GM20431 (cell line): ENCODE results near the gene SNRPB.

Source experiments
- in situ Hi-C: fragments of 300-500 bp; cut with MseI, MboI; formaldehyde crosslinking; loops from one replicate; pipeline ENCODE4 v1.15.0; 2020; ENCODE audit warnings: low sequenced_read_pairs; ENCODE audit not compliant: unreplicated experiment

Gene SNRPB

DNA sequence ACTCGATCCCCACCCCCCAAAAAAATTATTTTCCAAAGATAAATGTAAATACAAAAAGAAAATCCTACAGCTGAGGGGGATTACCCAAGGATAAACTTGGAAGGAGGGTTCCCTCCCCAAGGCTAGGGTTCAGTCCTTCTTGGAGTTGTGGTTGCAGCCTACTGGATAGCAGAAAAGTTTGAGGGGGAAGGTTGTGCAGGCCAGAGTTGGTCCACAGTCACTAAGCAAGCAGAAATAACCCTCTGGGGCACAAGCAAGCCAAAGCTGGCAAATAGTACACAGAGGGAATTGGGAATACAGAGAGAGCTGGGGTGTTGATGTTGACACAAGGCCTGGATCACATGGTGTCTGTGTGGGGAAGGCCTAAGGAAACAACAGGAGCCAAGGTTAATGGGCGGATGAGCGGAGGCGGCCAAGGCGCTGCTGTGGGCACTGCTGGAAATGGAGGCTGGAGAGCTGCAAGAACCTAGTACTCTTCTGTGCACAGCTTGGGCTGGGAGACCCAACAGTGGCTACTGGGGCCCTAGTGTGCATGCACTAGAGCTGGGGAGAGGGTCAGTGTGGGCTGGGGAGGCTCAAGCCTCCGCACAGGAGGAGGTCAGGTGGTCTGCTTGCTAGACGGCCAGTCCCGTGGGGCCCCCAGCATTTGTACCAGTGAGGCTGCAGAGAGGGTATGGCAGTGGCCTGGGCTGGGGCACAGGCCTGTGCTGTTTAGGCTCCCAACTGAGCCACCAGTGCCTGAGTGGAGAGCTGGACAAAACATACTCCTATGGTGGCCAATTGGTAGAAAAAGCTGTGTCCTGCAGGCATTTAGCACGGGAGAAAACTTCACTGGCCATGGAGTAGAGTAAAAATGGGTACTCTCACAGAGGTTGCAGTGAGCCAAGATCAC is 5.5 kb upstream of the SNRPB start:
- in situ Hi-C loops: no loop called here

DNA sequence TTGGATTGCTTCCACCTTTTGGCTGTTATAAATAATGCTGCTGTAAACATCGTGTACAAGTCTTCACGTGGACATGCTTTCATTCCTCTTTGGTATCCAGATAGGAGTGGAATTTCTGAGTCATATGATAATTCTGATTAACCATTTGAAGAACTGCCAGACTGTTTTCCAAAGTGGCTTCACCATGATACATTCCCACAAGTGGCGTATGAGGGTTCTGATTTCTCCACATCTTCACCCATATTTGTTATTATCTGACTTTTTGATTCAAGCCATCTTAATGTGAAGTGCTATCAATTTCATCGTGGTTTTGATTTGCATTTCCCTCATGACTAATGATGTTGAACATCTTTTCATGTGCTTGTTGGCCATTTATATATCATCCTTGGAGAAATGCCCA is 2.9 kb upstream of the SNRPB start:
- in situ Hi-C loops: no loop called here

DNA sequence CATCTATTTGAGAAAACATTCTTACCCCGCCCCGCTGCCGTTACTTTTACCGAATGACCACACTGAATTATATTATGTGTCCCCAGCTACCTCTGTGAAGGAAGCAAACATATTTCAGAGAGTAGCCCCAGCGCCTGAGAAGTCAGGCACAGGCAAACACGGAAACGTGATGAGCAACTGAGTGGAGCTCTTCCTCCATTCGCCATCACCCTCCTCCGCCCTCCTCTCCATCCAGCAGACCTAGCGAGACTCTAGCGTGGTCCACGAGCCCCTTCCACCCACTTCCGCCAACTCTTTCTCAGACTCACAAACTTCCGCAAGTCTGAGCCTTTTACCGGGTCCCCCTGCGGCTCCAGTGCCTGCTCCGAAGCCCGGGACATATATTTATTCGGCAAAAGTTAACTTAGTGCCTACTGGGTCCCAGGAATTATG is 582 bp downstream of the SNRPB start:
- in situ Hi-C loops: no loop called here

DNA sequence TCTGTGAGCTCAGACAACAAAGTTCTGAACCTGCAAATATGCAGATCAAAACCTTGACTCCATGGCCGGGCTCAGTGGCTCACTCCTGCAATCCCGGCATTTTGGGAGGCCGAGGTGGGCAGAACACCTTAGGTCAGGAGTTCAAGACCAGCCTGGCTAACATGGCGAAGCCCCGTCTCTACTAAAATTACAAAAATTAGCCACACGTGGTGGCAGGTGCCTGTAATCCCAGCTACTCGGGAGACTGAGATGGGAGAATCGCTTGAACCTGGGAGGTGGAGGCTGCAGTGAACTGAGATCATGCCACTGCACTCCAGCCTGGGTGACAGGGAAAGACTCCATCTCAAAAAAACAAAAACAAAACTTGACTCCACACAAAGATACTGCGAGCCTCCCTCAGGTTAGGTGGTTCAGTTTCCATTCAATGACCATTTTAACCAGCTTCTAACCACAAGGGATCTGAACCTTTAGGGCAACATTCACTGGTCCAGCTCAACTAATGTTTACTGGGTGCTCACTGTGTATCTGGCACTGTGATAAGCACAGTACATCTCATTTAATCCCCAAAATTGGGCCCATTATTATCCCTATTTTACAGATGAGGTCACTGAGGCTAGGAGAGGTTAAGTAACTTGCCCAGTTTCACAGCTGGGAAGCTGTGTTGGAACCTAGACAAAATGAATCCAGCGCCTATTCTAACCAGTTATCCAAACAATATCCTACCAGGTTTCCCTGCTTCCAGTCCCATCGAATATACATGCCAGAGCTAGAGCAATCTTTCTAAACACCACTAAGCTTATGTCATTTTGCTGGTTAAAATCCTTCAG is 1.8 kb downstream of the SNRPB start:
- in situ Hi-C loops: no loop called here

DNA sequence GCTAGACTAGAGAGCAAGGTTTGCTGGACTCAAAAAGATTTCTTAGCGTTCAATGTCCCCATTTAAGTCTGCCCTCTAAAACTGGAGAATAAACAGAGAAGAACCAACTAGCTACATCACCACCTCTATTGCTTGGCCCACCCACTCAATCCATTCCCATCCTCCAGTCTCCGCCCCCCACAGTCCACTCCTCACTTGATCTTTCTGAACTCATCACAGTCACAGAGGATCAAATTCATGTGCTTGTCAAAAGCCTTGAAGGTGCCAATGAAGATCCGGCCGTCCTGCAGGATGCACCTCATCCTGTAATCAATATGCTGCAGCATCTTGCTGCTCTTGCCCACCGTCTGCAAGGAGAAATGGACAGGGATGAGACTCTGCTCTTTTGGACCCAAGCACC is 3.2 kb downstream of the SNRPB start:
- in situ Hi-C loops: no loop called here

DNA sequence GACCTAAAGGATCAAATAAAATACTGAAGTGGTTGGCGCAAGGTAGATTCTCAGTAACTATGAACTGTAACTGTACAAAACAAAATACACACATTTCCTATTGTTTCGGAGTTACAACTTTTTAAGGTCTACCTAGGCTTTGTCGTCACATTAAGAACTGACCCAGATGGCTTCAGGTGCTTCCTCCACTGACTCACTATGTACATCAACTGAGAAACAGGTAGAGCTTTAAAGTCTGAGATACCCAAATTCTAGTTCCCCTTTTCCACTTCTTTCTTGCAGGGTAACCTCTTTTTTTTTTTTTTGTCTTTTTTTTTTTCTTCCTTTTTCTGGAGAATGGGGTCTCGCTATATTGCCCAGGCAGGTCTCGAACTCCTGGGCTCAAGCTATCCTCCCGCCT is 5.5 kb downstream of the SNRPB start:
- in situ Hi-C loops: no loop called here

DNA sequence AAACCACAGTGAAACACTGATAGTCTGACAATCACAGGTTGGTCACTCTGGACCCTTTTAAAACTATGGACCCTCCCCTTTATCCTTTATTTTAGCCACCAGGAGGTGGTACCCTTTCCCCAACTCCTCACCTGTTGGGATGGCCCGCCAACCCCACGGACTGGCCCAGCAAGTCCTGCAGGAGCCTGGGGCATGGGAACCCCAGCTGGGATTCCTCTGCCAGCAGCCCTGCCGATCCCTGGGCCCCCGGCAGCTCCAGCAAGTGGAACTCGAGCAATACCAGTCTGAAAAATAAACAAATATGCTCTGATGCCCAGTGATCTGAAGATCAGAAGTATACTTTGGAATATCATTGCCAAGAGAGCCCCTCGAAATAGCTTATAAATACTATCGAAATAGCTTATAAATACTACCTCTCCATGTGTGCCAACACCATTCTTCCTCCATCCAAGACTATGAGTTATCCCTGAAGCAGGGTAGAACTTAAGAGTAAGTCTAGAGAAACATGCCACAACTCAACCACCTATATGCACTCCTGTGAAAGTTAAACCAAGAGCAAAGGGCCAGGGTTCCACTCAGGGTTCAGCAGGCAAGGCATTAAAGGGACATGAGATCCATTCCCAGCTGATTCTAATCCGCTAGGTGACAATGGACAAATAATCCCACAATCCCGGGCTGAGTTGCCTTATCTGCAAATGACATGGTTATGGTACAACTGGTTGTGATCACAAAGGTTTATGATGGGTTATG is 6.8 kb downstream of the SNRPB start:
- in situ Hi-C loops: no loop called here

DNA sequence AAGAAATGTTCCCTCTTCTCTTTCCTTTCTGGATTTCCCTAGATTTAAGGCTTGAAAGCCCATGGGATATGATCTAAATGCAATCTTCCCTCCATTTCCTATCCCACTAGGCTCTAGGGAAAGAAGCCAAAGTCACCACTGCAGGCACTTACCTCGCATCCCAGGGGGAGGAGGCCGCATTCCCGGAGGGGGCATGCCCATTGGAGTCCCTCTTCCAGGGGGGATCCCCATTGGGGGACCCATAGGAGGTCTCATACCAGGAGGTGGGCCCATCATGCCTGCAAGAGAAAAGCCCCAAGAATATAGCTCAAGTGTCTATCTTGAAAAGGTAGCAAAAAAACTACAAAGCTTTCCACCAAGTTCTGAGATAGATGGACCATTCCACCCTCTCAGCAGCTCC is 8.1 kb downstream of the SNRPB start:
- in situ Hi-C loops: no loop called here

DNA sequence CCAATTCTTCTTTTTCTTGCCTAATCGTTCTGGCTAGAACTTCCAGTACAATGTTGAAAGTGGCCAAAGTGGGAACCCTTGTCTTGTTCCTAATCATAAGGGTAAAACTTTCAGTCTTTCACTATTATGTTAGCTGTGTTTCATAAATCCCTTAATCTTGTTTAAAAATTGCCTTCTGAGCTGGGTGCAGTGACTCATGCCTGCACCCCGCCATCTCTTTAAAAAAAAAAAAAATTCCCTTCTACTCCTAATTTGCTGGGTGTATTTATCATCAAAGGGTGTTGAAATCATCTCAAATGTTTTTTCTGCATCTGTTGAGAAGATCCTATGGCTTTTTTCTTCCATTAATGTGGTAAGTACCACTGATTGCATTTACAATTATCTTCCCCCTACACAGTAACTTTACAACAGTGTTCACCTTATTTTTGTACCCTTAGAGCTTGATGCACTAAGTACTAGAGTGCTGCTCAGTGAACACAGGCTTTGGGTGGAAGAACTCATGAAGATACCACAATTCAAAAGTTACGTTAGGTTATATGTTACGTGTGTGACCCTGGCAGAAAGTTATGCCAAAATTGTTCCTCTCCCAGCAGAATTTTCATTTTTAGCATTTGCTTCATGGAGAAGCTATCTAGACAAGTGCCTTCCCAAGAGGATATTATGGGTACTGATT is 9.7 kb downstream of the SNRPB start:
- in situ Hi-C loops: no loop called here

DNA sequence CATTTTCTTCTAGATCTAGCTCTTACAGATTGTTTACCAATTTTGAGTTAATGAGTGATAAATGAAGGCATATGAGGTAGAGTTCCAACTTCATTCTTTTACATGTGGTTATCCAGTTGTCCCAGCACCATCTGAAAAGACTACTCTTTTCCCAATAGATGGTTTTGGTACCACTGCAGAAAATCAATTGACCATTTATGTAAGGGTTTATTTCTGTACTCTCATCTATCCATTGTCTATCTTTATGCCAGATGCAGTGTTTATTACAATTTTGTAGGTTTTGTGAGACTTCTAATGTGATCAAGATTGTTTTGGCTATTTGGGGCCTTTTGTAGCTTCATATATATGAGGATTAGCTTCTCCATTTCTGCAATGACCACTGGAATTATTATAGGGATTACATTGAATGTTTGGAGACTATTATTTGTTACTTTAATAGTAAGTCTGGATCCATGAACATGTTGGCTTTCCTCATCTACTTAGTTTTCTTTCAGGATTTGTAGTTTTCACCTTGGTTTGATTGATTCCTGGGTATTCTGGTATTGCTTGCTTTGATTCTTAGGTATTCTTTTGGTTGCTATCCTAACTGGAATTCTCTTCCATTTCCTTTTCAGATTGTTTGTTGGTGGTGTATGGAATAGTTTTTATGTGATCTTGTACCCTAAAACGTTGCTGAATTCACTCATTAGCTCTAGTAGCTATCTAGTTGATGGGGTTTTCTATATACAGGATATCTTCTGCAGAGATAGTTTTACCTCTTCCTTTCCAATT is 10.4 kb downstream of the SNRPB start:
- in situ Hi-C loops: no loop called here

DNA sequence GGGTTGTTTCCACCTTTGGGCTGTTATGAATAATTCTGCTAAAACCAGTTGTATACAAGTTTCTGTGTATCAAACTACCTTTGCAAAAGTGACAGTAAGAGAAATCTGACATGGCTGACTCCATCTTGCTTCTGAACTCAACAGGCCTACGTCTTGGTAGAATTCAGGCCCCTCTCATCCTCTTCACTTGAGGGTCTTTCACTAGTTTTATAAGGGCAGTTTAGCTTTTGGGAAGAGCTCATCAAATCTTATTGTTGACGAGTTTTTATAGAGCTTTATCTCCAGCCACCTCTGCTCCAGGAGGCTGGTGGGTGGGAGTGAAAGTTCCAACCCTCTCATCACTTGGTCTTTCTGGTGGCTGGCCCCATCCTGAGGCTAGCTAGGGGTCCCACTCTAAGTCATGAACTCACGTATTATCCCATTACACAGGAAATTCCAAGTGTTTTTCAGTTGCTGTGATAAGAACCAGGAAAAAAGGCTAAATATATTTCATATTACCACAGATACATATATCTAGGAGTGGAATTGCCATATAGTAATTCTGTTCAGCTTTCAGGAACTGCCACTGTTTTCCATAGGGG is 11.6 kb downstream of the SNRPB start:
- in situ Hi-C loops: no loop called here

DNA sequence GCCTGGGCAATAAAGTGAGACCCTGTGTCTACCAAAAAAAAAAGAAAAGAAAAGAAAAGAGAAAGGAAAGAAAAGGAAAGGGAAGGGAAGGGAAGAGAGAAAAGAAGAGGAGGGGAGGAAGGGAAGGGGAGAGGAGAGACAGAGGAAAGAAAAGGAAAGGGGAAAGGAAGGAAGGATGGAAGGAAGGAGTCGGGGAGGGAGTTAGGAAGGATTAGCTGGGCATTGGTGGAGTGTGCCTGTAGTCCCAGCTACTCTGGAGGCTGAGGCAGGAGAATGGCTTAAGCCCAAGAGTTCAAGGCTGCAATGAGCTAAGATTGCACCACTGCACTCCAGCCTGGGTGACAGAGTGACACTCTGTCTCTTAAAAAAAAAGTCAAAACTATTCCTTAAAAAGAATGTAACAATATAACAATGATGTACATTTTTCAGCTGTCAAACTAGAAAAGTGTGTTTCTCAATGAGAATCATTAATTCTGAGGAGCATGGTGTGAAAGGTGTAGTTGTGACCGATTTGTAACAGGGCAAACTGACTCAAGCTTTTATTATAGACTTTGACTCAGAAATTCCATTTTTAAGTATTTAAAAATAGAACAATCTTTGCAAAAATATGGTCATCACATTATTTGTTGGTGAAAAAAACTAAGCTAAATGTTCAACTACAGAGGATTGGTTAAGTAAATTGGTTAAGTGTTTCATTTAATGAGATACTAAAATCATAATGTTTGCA is 14.7 kb downstream of the SNRPB start:
- in situ Hi-C loops: no loop called here

DNA sequence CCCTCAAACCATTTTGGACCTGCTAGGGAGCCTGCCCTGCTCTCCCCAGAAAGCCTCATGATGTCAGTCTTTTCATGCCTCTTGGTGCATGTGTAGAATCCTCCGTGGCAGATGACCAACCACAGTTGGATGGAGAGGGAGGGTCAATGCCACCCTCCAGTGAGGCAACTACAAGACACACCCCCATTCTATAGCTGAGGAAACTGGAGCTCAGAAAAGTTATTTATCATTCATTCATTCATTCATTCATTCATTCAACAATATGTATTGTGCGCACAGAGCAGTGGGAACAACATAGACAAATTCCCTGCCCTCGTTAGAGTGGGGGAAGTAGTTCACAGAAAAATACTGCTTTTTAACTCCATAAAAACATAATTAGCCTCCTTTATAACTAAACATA is 16.8 kb downstream of the SNRPB start:
- in situ Hi-C loops: no loop called here

DNA sequence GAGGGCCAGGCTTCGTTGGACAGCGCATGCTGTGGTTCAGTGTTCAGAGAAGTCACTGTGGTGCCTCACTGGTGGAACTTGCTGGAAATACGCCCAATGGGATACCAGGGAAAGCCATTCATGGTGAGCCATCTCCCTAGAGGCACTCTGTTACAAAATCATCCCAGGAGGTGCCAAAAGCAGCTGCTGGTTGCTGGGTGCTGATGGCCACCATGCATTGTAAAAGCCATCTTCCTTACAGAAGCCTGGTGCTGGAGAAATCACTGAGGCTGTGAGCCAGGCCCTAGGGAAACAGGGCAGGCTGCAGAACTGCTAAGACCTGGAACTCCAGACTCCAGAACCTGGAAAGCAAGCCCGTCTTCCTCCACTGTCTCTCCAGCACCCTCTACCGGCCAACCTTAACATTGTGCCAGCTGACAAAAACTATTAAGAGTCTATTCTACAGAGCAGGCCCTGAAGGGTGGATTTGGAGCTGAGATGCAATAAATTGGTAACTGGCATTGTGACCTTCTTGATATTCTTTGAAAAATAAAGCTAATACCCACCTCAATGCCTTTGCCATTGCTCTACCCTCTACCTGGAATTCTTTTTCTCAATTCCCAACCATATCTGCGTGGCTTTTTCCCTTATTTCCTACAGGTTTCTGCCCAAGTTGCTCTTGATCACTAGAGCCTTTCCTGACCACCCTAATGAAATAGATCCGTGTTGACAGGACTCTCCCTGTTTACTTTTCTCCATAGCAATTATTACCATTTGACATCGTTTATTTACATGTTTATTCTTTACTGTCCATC is 18.5 kb downstream of the SNRPB start:
- in situ Hi-C loops: no loop called here

DNA sequence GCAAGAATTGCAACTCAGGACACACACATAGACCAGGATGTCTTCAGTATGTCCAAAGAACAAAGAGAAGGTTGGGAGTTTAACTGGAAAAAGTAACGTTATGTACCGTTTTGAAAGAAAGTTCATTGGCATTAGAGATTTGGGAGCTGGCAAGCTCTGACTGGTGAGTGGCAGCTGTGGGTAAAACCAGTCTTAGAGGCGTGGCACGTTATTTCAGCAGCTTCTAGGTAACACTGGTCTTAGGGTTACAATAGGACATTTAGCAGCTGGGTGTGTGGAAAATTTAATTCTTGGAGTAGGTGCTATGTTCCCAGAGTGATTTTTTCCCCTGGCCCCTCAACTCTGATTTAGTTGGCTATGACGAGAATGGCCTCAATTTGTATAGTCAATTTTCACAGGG is 19.2 kb downstream of the SNRPB start:
- in situ Hi-C loops: no loop called here

DNA sequence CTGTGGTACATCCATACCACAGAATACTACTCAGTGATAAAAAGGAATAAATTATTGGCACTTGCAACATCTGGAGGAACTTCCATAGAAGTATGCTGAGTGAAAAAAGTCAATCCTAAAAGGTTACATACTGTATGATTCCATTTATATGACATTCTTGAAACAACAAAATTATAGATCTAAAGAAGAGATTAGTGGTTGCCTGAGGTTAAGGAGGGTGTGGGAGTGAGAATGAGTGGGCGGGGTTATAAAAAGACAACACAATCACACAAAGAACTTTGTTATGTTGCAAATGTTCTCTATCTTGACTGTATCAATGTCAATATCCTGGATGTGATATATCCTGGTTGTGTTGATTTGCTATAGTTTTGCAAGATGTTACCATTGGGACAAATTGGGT is 21.2 kb downstream of the SNRPB start:
- in situ Hi-C loops: no loop called here

DNA sequence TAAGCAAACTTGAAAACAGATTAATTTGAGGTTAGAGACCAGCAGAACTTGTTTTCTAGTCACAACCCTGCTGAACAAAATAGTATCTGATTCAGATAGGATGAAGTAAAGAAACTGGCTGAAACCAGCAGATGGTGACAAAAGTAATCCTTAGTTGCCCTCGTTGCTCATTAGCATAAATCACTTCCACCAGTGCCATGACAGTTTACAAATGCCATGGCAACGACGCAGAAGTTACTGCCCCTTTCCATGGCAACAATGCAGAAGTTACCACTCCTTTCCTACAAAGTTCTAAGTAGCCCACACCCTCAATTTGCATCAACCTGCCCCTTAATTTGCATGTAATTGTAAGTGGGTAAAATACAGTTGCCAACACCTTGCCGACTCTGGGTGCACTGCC is 23.7 kb downstream of the SNRPB start:
- in situ Hi-C loops: no loop called here

DNA sequence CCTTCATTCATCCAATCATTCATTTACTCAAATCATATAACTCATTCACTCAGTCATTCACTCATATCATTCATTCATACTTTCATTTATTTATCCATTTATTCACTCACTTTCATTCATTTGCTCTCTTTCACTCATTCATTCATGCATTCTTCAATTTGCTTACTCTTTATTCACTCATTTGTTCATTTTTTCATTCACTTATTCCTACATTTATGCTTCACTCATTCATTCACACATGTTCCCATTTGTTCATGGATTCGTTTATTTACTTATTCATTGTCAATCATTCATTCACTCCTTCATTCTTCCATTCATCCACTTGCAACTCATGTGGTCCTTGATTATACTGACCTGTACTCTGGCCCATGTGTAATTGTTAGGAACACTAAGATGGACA is 39.4 kb downstream of the SNRPB start:
- in situ Hi-C loops: no loop called here
